ENCODE results near the gene RIMBP3B.
"Not testable (repeated sequence)": the region's sequence is repeated elsewhere in the genome, so short reads cannot be mapped to it uniquely, and the experiment has no call there.

The RIMBP3B gene

DNA sequence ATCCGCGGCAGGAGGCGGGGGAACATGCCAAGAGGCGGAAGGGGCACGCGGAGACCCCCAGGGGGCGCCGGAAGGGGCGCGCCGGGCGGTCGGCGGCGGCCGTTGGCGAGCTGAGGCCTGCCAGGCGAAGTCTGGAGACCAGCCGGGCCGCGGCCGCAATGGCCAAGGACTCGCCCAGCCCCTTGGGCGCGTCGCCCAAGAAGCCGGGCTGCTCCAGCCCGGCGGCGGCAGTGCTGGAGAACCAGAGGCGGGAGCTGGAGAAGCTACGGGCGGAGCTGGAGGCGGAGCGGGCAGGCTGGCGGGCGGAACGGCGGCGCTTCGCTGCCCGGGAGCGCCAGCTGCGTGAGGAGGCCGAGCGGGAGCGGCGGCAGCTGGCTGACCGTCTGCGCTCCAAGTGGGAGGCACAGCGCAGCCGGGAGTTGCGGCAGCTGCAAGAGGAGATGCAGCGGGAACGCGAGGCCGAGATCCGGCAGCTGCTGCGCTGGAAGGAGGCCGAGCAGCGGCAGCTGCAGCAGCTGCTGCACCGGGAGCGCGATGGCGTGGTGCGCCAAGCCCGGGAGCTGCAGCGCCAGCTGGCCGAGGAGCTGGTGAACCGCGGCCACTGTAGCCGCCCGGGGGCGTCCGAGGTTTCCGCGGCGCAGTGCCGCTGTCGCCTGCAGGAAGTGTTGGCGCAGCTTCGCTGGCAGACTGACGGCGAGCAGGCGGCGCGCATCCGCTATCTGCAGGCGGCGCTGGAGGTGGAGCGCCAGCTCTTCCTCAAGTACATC is at the start of gene RIMBP3B:
Gene RIMBP3B (plus strand): TSS at position 51 of the 767 bp plus-strand sequence. CDS start 108 bp downstream, at position 159.
- DNase-seq (ENCODE audit: low spot score) = not testable (repeated sequence)

GRCh38 chr22:21357527-21357926 is 26.0 kb upstream of the RIMBP3B start:
- DNase-seq (ENCODE audit: low spot score) = not testable (repeated sequence)

DNA sequence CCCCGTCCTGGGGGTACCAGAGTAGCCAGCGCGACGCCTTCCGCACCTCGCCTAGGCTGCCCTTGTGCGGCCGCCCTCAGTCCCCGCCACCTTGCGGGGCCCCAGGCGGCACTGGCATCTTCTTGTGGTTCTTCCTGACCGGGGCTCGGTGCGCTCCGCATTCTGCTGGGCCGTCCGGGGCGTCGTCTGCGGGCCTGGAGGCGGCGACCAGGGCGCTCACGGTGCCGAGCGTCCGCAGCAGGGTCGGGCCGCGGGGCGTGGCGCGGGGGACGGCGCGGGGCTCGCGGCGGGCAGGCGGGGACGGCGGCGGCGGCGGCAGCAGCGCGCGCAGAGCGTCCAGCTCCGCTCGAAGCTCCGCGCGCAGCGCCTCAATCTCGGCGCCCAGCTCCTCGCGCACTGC is 23.0 kb upstream of the RIMBP3B start:
- not testable (repeated sequence) for DNase-seq (ENCODE audit: low spot score)

- not testable (repeated sequence) for DNase-seq (ENCODE audit: low spot score)
These were observed 21.1 kb upstream of the RIMBP3B start for GRCh38 chr22:21362473-21362872.

DNA sequence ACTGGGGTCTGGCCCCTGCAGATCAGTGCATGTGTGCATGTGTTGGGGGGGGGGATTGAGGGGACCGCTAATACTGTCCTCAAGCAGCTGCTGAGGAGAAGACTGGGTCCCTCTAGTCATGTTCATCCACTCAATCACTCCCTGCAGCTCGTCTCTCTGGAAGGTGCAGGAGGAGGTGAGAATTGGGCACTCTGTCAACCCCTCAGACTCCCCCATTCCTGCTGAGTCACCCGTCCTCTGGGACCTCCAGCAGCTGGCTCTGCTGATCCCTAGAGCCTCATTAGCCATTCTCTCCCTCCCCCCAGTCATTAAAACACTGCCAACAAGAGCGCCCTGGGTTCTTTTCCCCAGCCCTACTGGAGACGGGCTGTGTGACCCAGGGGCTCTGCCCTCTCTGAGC is 20.5 kb upstream of the RIMBP3B start:
- not testable (repeated sequence) for DNase-seq (ENCODE audit: low spot score)

DNA sequence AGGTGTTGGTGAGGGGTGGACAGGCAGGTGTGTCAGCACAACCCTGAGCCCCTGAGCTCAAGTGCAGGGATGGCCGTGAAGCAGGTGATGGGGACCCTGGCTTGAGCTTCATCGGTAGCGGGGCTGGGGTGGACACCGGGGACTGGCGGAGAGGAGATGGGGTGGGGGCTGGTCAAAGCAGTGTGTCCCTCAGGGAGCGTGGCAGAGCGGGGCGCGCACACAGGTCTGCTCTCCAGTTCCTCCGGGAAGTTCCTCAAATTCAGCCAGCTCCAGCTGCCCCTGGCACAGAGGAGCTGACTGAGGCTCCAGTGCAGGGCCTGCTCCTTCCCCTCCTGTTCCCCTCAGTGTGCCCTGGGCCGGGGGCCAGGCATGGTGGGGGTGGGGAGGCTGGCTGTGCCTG is 19.7 kb upstream of the RIMBP3B start:
- DNase-seq (ENCODE audit: low spot score) = not testable (repeated sequence)

DNA sequence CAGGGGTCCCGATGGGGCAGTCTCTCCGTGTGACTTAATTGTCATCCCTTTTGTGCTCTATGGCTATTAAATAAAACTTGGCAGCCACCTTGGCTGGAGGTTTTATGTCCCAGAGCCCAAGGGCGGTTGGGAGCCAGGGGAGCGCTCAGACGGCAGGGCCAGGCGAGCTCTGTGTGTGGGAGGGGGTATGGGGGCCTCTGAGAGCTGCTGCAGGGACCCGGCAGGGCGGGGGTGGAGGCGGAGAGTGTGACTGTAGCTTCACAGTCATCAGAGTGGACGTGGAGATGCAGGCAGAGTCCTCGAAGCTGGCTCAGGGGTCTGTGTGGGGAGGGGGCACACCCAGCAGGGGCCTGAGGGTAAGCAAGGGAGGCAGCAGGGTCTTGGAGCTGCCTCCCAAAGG is 19.2 kb upstream of the RIMBP3B start:
- not testable (repeated sequence) for DNase-seq (ENCODE audit: low spot score)

GRCh38 chr22:21365337-21365736 is 18.2 kb upstream of the RIMBP3B start:
- not testable (repeated sequence) for DNase-seq (ENCODE audit: low spot score)

GRCh38 chr22:21368603-21369310 is 14.8 kb upstream of the RIMBP3B start:
- DNase-seq (ENCODE audit: low spot score) = not testable (repeated sequence)

DNA sequence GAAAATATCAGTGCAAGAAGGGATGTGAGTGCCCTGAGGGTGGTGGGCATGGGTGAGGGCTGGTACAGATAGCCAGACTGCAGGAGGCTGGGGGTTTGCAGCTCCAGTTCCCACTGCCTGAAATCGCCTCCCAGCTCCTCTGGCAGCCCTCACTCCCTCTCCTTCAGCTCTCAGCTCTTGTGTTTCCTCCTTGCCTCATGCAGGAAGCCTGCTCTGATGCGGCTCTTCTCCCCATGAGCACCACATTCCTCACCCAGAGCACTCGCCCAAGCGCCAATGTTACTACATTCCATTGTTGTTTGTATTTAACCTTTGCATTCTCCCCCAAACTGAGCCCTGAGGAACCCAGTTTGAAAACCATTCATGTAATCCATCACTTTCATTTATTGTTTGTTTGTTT is 7.7 kb upstream of the RIMBP3B start:
- not testable (repeated sequence) for DNase-seq (ENCODE audit: low spot score)

DNA sequence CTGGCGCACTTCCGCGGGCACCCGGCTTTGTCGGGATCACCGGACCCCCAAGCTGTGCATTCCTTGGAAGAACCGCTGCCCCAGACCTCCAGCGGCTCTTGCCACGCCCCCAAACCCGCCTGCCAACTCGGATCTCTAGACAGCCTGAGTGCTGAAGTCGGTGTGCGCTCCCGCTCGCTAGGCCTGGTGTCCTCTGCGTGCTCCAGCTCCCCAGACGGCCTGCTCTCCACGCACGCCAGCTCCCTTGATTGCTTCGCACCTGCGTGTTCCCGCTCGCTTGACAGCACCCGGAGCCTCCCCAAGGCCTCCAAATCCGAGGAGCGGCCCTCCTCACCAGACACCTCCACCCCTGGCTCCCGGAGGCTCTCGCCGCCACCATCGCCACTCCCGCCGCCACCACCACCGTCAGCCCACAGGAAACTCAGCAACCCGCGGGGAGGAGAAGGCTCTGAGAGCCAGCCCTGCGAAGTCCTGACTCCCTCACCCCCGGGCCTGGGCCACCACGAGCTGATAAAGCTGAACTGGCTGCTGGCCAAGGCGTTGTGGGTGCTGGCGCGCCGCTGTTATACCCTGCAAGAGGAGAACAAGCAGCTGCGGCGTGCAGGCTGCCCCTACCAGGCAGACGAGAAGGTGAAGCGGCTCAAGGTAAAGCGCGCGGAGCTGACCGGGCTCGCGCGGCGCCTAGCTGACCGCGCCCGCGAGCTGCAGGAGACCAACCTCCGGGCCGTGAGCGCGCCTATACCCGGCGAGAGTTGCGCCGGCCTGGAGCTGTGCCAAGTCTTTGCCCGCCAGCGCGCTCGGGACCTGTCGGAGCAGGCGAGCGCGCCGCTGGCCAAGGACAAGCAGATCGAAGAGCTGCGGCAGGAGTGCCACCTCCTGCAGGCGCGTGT is 1.2 kb downstream of the RIMBP3B start:
- DNase-seq (ENCODE audit: low spot score) = not testable (repeated sequence)

GRCh38 chr22:21389480-21389879 is 5.9 kb downstream of the RIMBP3B start:
- DNase-seq (ENCODE audit: low spot score) = not testable (repeated sequence)

DNA sequence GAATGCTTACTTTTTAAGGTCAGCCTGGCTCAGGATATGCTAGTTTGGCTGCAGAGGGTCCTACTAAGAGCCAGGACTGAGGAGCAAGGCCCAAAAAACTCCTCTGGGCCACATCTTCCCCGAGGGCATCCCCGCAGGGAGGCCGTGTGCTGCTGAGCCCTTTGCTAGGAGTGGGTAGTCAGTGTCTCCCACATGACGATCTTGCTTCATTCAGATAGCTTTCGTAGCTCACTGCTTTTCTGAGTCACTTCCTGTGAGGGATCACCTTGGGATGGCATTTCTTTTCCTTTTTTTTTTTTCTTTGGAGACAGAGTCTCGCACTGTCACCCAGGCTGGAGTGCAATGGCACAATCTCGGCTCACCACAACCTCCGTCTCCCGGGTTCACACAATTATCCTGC is 6.5 kb downstream of the RIMBP3B start:
- not testable (repeated sequence) for DNase-seq (ENCODE audit: low spot score)

GRCh38 chr22:21394613-21395012 is 11.1 kb downstream of the RIMBP3B start:
- DNase-seq (ENCODE audit: low spot score) = not testable (repeated sequence)

DNA sequence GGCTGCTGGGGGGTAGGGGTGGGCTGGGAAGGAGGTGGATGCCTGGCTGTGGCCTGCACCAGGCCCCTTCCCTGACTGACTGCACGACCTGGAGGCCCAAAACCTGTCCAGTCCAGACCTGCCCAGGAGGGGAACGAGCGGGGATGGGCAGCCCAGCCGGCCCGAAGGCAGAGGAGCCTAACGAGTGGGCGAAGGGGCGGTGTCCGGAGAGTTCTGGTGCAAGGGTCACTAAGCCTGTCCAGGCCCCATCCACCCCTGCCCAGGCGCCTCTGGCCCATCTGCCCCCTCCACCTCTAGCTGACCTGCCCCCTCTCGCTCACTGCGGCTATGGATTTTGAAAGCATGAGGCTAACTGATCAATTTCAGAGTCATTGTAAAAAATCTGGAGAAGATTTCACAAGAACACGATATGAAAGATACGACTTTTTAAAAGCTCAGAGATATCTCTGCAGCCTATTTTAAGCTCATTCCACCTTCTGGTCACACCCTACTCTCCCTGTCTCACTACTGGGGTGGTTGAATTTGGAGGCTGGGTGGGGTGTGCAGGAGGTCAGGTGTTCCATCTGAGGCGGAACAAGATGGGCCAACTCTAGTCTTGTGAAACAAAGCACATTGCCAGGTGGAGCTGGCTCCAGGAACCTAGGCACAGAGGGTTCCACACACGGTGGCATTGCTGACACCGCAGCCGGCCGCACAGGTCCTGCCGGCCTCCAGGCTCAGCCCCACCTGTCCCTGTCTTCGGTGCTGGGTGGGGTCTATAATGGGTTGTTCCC is 17.8 kb downstream of the RIMBP3B start:
- not testable (repeated sequence) for DNase-seq (ENCODE audit: low spot score)

DNA sequence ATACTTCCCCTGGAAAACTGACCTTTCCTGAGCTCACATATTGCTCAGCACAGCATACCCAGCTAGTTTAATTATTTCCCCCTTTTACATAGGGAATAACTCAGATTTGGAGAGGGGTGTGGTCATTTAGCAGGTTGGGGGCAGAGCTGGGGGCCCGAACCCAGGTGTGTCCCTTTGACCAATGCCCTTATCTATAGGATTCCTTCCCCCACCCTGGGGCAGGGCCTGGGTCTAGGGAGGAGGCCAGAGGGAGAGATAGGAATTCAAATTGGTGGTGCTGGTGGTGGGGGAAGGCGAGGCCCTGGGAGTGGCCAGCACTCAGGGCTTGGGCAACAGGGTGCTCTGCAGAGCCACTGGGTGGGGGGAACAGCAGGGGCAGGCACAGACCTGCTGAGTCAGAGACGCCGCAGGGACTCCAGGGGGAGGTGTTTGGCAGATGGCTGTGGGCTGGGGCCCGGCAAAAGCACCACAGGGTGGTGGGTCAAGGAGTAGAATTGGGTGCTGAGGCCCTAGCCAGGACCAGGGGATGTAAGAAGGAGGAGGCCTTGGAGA is 19.3 kb downstream of the RIMBP3B start:
- DNase-seq (ENCODE audit: low spot score) = not testable (repeated sequence)

DNA sequence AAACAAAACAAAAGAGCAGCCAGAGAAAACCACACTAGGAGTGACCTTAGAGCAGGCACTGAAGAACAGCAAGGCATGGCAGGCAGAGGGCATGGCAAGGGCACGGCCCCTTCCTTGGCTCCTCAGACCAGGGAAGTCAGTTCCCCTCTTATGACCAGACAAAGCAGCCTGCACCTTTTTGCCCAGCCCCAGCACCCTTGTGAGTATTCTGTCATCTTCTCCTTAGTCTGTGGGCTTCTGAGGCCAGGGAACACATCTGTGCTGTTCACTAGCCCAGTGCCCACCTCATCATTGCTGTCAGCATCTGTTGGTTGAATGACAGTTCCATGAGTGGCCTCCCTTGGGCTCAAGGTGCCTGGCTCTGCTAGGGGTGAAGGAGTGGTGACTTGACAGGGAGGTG is 23.6 kb downstream of the RIMBP3B start:
- not testable (repeated sequence) for DNase-seq (ENCODE audit: low spot score)

DNA sequence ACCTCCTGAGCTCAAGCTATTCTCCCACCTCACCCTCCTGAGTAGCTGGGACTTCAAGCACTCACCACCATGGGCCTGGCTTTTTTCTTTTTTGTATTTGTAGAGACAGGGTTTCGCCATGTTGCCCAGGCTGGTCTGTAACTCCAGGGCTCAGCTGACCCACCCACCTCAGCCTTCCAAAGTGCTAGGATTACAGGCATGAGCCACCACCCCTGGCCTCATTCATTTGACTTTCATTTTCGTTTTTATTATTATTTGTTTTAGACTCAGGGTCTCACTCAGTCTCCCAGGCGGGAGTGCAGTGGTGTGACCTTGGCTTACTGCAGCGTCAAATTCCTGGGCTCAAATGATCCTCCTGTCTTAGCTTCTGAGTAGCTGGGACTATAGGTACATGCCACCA is 24.2 kb downstream of the RIMBP3B start:
- DNase-seq (ENCODE audit: low spot score) = not testable (repeated sequence)

DNA sequence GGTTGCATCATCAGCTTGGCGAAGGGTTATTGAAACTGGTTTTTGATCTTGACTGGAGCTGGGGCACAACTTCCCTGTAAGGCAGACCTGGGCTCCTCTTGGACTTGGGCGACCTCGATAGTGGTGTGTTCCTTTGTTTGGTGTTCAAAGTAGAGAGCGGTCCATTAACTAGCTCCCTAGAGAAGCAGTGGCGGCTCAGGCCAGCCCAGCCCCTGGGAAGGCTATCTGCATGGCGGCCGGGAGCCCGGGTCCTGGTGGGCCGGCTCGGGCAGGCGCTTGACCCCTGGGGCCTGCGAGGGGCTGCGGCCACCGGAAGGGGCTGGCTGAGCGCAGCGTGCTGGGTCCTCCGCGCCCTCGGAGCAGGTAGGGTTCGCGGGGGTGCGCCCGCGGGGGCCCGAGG is 32.8 kb downstream of the RIMBP3B start:
- DNase-seq (ENCODE audit: low spot score) = not testable (repeated sequence)

- DNase-seq (ENCODE audit: low spot score) = not testable (repeated sequence)
These were observed 33.7 kb downstream of the RIMBP3B start, which contains the start of gene HIC2 for GRCh38 chr22:21417227-21417746. Gene HIC2, plus strand, starts transcription at chr22:21417371. Its CDS starts 25,461 bp downstream, at chr22:21442832.

- DNase-seq (ENCODE audit: low spot score) = not testable (repeated sequence)
These were observed 34.3 kb downstream of the RIMBP3B start for GRCh38 chr22:21417853-21418252.

All from CD4-positive, alpha-beta T cell treated with Interleukin-6 at 100 ng/mL for 8 hours (primary cell).